Keratinocyte (primary cell): Measurements from ENCODE around the gene TSPEAR. TPM values are rescaled to one million over a fixed set of nuclear protein-coding genes. Genes with fewer than 3 reads are reported as not detected.

Experiments
- DNase-seq: peaks from one replicate; pipeline ENCODE4 v3.0.0-alpha.2; 2011; ENCODE audit warnings: low read depth, missing footprints, low spot score
- FAIRE-seq: peaks from 2 replicates; lab custom pipeline; 2011; peaks lifted over from hg19 to GRCh38; lab: Jason Lieb, UNC
- H2AFZ ChIP-seq: 2 replicates; pipeline ENCODE4 v1.6.0; 2012; ENCODE audit warnings: low read length, control low read depth, inconsistent platforms; ENCODE audit not compliant: control insufficient read depth
- H3K27ac ChIP-seq: 2 replicates; pipeline ENCODE4 v1.5.1; 2011; ENCODE audit warnings: low read length; ENCODE audit not compliant: control insufficient read depth, insufficient read depth
- H3K27me3 ChIP-seq: 3 replicates; pipeline ENCODE4 v1.6.0; 2011; ENCODE audit warnings: low read length; ENCODE audit not compliant: control insufficient read depth, insufficient read depth; ENCODE audit errors: extremely low read depth
- H3K36me3 ChIP-seq, 2 experiments: 2 replicates in 1 of 2; 3 replicates in 1 of 2; pipeline ENCODE4 v1.5.1; 2011; ENCODE audit warnings: low read length in 2 of 2, mild to moderate bottlenecking in 1 of 2; ENCODE audit not compliant: control insufficient read depth in 2 of 2, insufficient read depth in 2 of 2; ENCODE audit errors: extremely low read depth in 1 of 2
- H3K4me1 ChIP-seq: 3 replicates; pipeline ENCODE4 v1.5.1; 2011; ENCODE audit warnings: low read length; ENCODE audit not compliant: control insufficient read depth, insufficient read depth; ENCODE audit errors: extremely low read depth
- H3K4me2 ChIP-seq: 3 replicates; pipeline ENCODE4 v1.6.0; 2011; ENCODE audit warnings: low read depth, low read length; ENCODE audit not compliant: control insufficient read depth, insufficient read depth; ENCODE audit errors: extremely low read depth
- H3K4me3 ChIP-seq, 3 experiments: fragments of 200-600 bp in 1 of 3; sonication (generic) in 1 of 3; 2 replicates in 2 of 3; 3 replicates in 1 of 3; pipeline ENCODE4 v1.5.1; 2011 to 2016; ENCODE audit warnings: low read length in 3 of 3, mild to moderate bottlenecking in 3 of 3, control low read depth in 2 of 3, inconsistent platforms in 1 of 3, low read depth in 1 of 3, mixed read lengths in 1 of 3, mixed run types in 1 of 3, moderate library complexity in 1 of 3; ENCODE audit not compliant: control insufficient read depth in 2 of 3, insufficient read depth in 2 of 3; ENCODE audit errors: extremely low read depth in 1 of 3
- H3K79me2 ChIP-seq: 2 replicates; pipeline ENCODE4 v1.6.0; 2012; ENCODE audit warnings: low read length; ENCODE audit not compliant: control insufficient read depth, insufficient read depth
- H3K9ac ChIP-seq: 3 replicates; pipeline ENCODE4 v1.6.0; 2011; ENCODE audit warnings: low read length; ENCODE audit not compliant: control insufficient read depth, insufficient read depth; ENCODE audit errors: extremely low read depth
- H3K9me1 ChIP-seq: 3 replicates; pipeline ENCODE4 v1.6.0; 2011; ENCODE audit warnings: low read length; ENCODE audit not compliant: control insufficient read depth, insufficient read depth; ENCODE audit errors: extremely low read depth
- H3K9me3 ChIP-seq: 2 replicates; pipeline ENCODE4 v1.5.1; 2012; ENCODE audit warnings: low read depth, low read length; ENCODE audit not compliant: control insufficient read depth
- H4K20me1 ChIP-seq: 3 replicates; pipeline ENCODE4 v1.6.0; 2011; ENCODE audit warnings: low read length; ENCODE audit not compliant: control insufficient read depth, insufficient read depth; ENCODE audit errors: extremely low read depth
- EZH2 ChIP-seq: IDR thresholded peaks from one replicate; pipeline ENCODE4 v1.6.1; 2012; ENCODE audit warnings: inconsistent platforms, mild to moderate bottlenecking, low read length, moderate library complexity
- dilution Hi-C: fragments of 300-500 bp; cut with MboI; formaldehyde crosslinking; loops from one replicate; pipeline ENCODE4 v1.7.0; 2020; ENCODE audit warnings: low sequenced_read_pairs; ENCODE audit not compliant: extremely low pct_ligation_motif_present
- polyA plus RNA-seq, 5 experiments: library from polyadenylated mRNA; depleted of rRNA in 3 of 5; stranded (reverse) in 3 of 5; stranded (forward) in 1 of 5; unstranded in 1 of 5; fragments of >200 nt; gene quantifications; 1 replicate in 1 of 5; 2 replicates in 3 of 5; 3 replicates in 1 of 5; pipeline versions ENCODE4 v1.2.1 to v1.2.3, GENCODE V29; 2011 to 2012; ENCODE audit warnings: missing spikeins in 2 of 5, low read depth in 1 of 5, low replicate concordance in 1 of 5
- small RNA-seq, 3 experiments: library from RNA; depleted of rRNA; stranded (forward); fragments of <200 nt; gene quantifications; one replicate each; pipeline ENCODE3, GENCODE V24; 2012; ENCODE audit warnings: low read depth in 3 of 3, low replicate concordance in 1 of 3; ENCODE audit not compliant: insufficient read length in 3 of 3
- TF ChIP-seq, protein P1 (sequence below), 3 experiments: IDR thresholded peaks in 1 of 3; conservative IDR thresholded peaks in 1 of 3; optimal IDR thresholded peaks in 1 of 3; 2 replicates in 2 of 3; 3 replicates in 1 of 3; pipeline versions ENCODE3 to v1.5.1; 2011; ENCODE audit warnings: low read length in 3 of 3, mild to moderate bottlenecking in 3 of 3, moderate library complexity in 2 of 3, control low read depth in 1 of 3, inconsistent platforms in 1 of 3; ENCODE audit not compliant: insufficient read depth in 2 of 3; ENCODE audit errors: extremely low read depth in 1 of 3

TSPEAR gene
- polyA plus RNA-seq, 1 donor (not counting 4 experiments of a cell fraction or from before 2014, with no cell fraction given): 0.12 TPM

GRCh38 chr21:44448651-44449131, 262.7 kb downstream of the TSPEAR start:
- no peak overlapping the region for H3K4me3 ChIP-seq
- dilution Hi-C loops: no loop called here
- no peaks in the 10 kb centered on the region for H3K4me1 ChIP-seq
- H3K9me1 ChIP-seq: no peaks in the 10 kb centered on the region
- peaks cover 28% of the 10 kb centered on the region for H3K27me3 ChIP-seq
- no peak overlapping the region for H3K9ac ChIP-seq
- H3K4me2 ChIP-seq: no peak overlapping the region
- H3K27ac ChIP-seq: no peak overlapping the region
- TF ChIP-seq, protein P1, sequence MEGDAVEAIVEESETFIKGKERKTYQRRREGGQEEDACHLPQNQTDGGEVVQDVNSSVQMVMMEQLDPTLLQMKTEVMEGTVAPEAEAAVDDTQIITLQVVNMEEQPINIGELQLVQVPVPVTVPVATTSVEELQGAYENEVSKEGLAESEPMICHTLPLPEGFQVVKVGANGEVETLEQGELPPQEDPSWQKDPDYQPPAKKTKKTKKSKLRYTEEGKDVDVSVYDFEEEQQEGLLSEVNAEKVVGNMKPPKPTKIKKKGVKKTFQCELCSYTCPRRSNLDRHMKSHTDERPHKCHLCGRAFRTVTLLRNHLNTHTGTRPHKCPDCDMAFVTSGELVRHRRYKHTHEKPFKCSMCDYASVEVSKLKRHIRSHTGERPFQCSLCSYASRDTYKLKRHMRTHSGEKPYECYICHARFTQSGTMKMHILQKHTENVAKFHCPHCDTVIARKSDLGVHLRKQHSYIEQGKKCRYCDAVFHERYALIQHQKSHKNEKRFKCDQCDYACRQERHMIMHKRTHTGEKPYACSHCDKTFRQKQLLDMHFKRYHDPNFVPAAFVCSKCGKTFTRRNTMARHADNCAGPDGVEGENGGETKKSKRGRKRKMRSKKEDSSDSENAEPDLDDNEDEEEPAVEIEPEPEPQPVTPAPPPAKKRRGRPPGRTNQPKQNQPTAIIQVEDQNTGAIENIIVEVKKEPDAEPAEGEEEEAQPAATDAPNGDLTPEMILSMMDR (optimal IDR thresholded peaks at IDR 0.05 in 1 of 3, IDR thresholded peaks at IDR 0.05 in 1 of 3, conservative IDR thresholded peaks at IDR 0.05 in 1 of 3; ENCODE audit: extremely low read depth in 1 of 3, insufficient read depth in 2 of 3, low read length in 3 of 3): no peak
- no peak for TF ChIP-seq EZH2
- H3K36me3 ChIP-seq: no peaks in the 10 kb centered on the region
- FAIRE-seq (no peak), DNase-seq (no peak)
- H3K79me2 ChIP-seq: no peaks in the 10 kb centered on the region
- no peaks in the 10 kb centered on the region for H3K9me3 ChIP-seq
- no peaks in the 10 kb centered on the region for H4K20me1 ChIP-seq
- no peak overlapping the region for H2AFZ ChIP-seq

Small RNA genes within 50 kb of the gene (small RNA-seq; reads per million reads assigned to genes)
- gene KRTAP12-6P: 0 reads per million in 3 experiments

Other genes starting within 250 kb of the TSPEAR start
- not detected in 3 replicates for gene KRTAP10-1, start 171.4 kb downstream of the TSPEAR start, polyA plus RNA-seq
- gene KRTAP10-2, start 160.1 kb downstream of the TSPEAR start, polyA plus RNA-seq: not detected in 3 replicates
- gene KRTAP10-3, start 152.8 kb downstream of the TSPEAR start, polyA plus RNA-seq: not detected in 3 replicates
- gene KRTAP10-4, start 137.8 kb downstream of the TSPEAR start, polyA plus RNA-seq: 0.06 TPM in 1 of 3 replicates, not detected in the others
- not detected in 3 replicates for gene KRTAP10-5, start 131.0 kb downstream of the TSPEAR start, polyA plus RNA-seq
- gene KRTAP10-6, start 119.1 kb downstream of the TSPEAR start, polyA plus RNA-seq: not detected in 3 replicates
- gene KRTAP10-7, start 111.0 kb downstream of the TSPEAR start, polyA plus RNA-seq: not detected in 3 replicates
- gene KRTAP10-8, start 99.5 kb downstream of the TSPEAR start, polyA plus RNA-seq: not detected in 3 replicates
- not detected in 3 replicates for gene KRTAP10-9, start 84.5 kb downstream of the TSPEAR start, polyA plus RNA-seq
- gene KRTAP10-10, start 74.2 kb downstream of the TSPEAR start, polyA plus RNA-seq: not detected in 3 replicates
- not detected in 3 replicates for gene KRTAP10-11, start 65.2 kb downstream of the TSPEAR start, polyA plus RNA-seq
- gene KRTAP12-4, start 56.9 kb downstream of the TSPEAR start, polyA plus RNA-seq: not detected in 3 replicates
- gene KRTAP12-3, start 53.6 kb downstream of the TSPEAR start, polyA plus RNA-seq: not detected in 3 replicates
- gene KRTAP12-2, start 44.6 kb downstream of the TSPEAR start, polyA plus RNA-seq: not detected in 3 replicates
- not detected in 3 replicates for gene KRTAP12-1, start 29.4 kb downstream of the TSPEAR start, polyA plus RNA-seq
- not detected in 3 replicates for gene KRTAP10-12, start 14.4 kb downstream of the TSPEAR start, polyA plus RNA-seq
- 82.0 to 114 TPM (median 106 TPM) in 3 replicates for gene UBE2G2, start 90.2 kb upstream of the TSPEAR start, polyA plus RNA-seq
- gene SUMO3, start 106.5 kb upstream of the TSPEAR start, polyA plus RNA-seq: 69.3 to 132 TPM (median 115 TPM) in 3 replicates
- gene PTTG1IP, start 162.1 kb upstream of the TSPEAR start, polyA plus RNA-seq: 132 to 140 TPM (median 137 TPM) in 3 replicates
- gene ITGB2, start 209.3 kb upstream of the TSPEAR start, polyA plus RNA-seq: 0.55 to 0.86 TPM (median 0.72 TPM) in 3 replicates
- 18.5 to 26.8 TPM (median 21.8 TPM) in 3 replicates for gene SLX9, start 228.5 kb upstream of the TSPEAR start, polyA plus RNA-seq